HG02610 (cell line): ENCODE results near the gene CDH24.

Experiments used
- ATAC-seq: cut with Tn5 transposase; IDR thresholded peaks from one replicate; pipeline ENCODE4 v1.9.1; 2021; ENCODE audit warnings: mild to moderate bottlenecking, moderate library complexity; ENCODE audit not compliant: unreplicated experiment

CDH24 gene

GRCh38 chr14:23056956-23057756 lies at the start of gene CDH24:
Gene CDH24, minus strand, starts transcription at chr14:23057520. Its CDS starts 1,787 bp downstream, at chr14:23055733.
- no peak for ATAC-seq

- no peak for ATAC-seq
Measured at GRCh38 chr14:23106747-23107045, 49.4 kb upstream of the CDH24 start.

- ATAC-seq: no peak
Measured at GRCh38 chr14:23105348-23105824, 48.1 kb upstream of the CDH24 start.

DNA sequence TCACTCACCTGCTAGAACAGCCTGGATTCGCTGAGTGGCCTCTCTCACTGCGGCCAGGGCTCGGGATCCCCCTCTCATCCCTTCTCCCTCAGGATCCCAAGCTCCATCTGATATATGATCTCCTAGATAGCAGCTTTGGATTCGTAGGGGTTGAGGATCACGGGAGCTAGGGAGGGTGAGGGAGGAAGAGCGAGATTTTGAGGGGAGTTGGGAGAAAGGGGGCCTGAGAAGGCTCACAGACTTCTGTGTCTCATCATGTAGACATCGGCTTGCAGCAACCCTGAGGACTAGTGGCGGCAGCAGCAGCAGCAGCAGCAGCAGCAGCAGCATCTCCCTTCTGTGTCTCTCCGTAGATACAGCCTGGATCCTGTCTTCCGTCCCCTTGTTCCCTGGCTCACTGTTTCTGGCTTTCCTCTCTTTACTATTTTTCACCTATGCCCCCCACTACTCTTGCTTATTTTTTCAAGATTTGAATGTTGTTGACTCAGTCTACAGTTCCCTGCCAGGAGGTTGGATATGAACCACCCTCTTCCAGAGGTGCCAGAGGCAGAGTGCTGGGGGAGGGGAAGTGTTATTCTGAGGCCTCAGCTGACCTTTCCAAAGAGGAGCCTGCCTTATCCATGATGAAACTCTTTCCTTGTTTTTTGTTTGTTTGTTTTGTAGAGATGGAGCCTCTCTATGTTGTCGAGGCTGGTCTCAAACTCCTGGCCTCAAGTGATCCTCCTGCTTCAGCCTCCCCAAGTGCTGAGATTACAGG lies 47.4 kb upstream of the CDH24 start, which contains the start of gene CIROP:
CIROP (minus strand) TSS at position 399 of the 757 bp plus-strand sequence; CDS start at position 330, 69 bp downstream.
- ATAC-seq: no peak

DNA sequence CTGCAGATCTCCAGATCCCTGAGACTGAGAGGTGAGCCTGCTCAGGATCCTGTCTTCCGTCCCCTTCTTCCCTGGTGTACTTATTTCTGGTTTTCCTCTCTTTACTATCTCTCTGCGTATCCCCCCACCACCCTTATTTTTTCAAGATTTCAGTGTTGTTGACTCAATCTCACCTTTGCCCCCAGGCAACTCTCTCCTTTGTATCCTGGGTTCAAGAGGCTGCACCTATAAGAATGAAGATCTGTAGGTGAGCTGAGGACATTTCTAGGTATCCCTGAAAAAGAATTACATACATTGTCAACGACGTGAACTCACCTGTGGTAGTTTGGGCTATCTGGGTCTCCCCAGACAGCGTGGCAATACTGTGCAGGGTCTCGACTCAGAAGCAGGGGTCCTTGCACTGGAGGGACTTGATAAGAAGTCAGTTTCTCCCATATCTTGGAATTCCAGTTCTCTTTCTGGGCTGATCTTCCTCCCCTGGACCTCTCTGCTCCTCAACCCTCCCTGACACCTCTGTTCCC lies 46.8 kb upstream of the CDH24 start:
- no peak for ATAC-seq

DNA sequence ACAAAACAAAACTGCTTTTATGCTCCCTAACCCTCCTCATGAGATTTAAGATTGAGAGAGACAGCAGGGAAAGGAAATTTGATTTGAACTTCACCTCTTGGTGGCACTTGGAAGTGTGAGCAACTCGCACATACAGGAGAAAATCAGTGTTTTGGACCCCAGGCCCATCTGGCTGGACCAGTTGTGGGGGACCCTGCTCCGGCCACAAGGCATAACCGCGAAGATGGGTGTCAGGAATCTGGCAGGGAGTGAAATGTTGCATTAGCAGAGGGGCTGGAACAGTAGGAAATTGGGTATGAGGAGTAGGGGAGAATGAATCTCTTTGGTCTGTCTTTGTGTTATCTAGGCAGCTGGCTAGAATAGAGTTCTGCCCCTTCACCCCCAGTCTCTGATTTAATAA lies 46.3 kb upstream of the CDH24 start:
- ATAC-seq: no peak

DNA sequence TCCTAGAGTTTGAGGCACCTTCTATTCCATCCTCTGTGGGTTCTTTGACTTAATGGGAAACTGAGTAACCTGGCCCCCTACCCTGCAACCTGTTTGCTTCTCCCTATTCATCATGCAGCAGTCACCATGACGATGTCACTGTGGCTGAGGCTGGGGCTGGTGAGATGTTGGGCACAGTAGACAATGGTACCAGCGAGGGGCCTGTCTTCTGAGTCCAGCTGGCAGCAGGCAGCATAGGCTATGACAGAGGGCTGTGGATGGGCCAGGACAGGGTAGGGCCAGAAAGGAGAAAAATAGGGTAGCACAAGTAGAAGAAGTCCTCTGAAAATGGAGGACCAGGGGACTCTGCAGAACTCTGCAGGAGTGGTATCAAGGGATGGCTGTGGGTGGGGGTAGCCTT lies 45.5 kb upstream of the CDH24 start:
- no peak for ATAC-seq

GRCh38 chr14:23101986-23102625 lies 44.8 kb upstream of the CDH24 start:
- no peak for ATAC-seq

GRCh38 chr14:23101213-23101970 lies 44.1 kb upstream of the CDH24 start:
- ATAC-seq: no peak

DNA sequence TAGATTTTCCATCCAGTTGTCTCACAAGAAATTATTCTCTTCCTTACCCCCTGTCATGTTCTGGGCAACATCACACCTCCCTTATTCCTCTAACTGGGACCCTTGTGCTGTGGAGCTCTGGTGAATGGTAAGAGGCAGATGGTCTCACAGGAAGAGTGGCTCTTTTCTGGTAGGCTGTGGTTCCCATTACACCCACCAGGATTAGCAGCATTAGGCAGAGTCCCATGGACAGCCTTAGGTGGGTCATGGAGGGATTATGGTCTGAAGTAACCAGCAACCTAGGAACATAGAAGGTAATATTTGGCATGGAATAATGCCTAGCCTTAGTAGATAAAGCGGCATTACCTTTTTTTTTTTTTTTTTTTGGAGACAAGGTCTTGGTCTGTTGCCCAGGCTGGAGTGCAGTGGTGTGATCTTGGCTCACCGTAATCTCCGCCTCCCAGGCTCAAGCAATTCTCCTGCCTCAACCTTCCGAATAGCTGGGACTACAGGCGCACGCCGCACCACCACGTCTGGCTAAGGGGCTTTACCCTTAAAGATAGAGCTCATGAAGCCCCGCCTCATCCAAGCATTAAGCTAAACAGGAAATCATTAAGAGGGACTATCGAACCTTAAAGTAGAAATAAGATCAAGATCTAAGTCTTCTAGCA lies 42.0 kb upstream of the CDH24 start:
- no peak for ATAC-seq

GRCh38 chr14:23097786-23098185 lies 40.5 kb upstream of the CDH24 start:
- ATAC-seq: no peak

- ATAC-seq: peak; percentile 92
Measured at GRCh38 chr14:23095196-23096108, 38.1 kb upstream of the CDH24 start, which contains the start of gene C14orf119. Gene C14orf119, plus strand, starts transcription at chr14:23095505. Its CDS starts 2,154 bp downstream, at chr14:23097659.

DNA sequence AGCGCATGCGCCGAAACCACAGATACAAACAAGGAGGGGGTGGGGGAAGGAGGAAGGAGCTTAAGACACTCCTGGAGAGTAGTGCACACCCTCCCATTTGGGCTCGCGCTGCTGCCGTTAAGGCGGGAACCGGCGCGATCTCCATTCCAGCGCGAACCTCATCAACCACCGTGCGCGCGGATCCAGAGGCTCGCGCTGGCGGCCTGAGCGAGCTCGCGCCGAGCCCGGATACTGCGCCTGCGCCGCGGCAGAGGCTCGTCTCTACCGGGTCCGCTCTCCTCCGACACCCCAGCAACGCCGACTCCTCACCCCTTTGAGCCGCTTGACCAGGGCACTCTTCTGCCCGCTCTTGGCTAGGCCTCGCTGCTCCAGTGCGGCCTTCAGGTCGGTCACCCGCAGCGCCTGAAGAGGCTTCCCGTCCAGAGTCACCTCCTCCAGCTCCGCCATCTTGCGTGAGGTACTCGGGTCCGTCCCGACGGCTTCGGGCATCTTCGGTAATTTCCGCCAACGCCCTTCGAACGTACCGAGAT lies 37.4 kb upstream of the CDH24 start, which contains the start of gene ACIN1:
ACIN1 (minus strand) TSS at position 471 of the 530 bp plus-strand sequence; CDS start at position 447, 24 bp downstream.
- peak; percentile 30 for ATAC-seq

GRCh38 chr14:23093991-23094665 lies 36.8 kb upstream of the CDH24 start:
- no peak for ATAC-seq

DNA sequence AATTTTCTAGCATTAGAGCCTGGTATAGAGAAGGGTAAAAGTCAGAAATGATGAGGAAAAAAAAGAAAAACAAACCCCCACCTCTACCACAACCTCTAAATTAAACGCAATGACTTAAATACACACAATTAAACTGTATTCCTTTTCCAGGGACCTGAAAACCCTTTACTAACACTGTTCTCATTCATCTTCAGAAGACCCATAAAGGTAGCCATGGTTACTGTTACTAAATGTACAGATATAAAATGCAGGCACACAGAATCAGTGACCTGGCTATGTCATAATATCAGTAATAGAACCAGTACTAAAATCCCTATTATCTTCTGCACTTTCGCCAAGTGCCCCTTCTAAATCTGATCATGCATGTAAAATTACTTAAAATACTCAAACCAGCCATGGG lies 36.2 kb upstream of the CDH24 start:
- no peak for ATAC-seq

- no peak for ATAC-seq
Measured at GRCh38 chr14:23093104-23093503, 35.8 kb upstream of the CDH24 start.

DNA sequence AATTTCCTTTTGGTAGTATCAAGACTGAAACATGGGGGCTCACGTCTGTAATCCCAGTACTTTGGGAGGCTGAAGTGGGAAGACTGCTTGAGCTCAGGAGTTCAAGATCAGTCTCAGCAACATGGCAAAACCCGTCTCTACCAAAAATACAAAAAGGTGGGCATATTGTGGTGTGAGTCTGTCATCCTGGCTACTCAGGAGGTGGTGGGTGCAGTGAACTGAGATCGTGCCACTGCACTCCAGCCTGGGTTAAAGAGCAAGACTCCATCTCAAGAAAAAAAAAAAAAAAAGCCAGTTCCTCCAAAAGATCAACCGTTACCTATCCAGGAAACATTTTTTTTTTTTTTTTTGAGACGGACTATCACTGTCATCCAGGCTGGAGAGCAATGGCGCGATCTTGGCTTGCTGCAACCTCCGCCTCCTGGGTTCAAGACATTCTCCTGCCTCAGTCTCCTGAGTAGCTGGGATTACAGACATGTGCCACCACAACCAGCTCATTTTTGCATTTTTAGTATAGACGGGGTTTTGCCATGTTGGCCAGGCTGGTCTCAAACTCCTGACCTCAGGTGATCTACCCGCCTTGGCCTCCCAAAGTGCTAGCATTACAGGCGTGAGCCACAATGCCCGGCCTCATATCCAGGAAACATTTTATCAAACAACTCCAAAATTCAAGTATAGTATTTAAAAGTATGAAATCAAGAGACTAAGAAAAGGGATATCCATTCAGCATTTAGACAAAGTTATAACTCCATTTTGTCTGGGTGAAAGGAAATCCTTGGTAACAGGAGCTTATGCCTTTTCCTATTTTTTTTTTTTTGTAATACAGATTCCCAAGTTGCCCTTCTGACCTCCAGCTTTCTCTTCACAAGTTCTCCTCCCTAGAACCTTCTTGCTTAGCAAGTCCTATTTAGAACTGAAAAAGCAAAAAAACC lies 34.2 kb upstream of the CDH24 start:
- no peak for ATAC-seq
